Activated CD8-positive, alpha-beta memory T cell treated with anti-CD3 and anti-CD28 coated beads, Interleukin-2, amount 50 U/mL, for 4 hours (primary cell): ENCODE results near the gene VSTM1.
"Not testable (repeated sequence)": the region's sequence is repeated elsewhere in the genome, so short reads cannot be mapped to it uniquely, and the experiment has no call there.

Experiments
- DNase-seq: peaks from one replicate; pipeline ENCODE4 v3.0.0-alpha.2; 2020

Gene VSTM1

GRCh38 chr19:54063350-54064116 lies at the start of gene VSTM1:
Gene VSTM1 (minus strand): TSS chr19:54063897. CDS start chr19:54063777, 120 bp downstream.
- DNase-seq, result no peak

- no peak for DNase-seq
Observed at GRCh38 chr19:54109651-54110050, 46.0 kb upstream of the VSTM1 start.

- no peak for DNase-seq
Observed at GRCh38 chr19:54108496-54108895, 44.8 kb upstream of the VSTM1 start.

- no peak for DNase-seq
Observed at GRCh38 chr19:54107876-54108490, 44.3 kb upstream of the VSTM1 start.

GRCh38 chr19:54106716-54107115 lies 43.0 kb upstream of the VSTM1 start:
- peak; percentile 13 for DNase-seq

- no peak for DNase-seq
Observed at GRCh38 chr19:54105796-54106195, 42.1 kb upstream of the VSTM1 start.

- DNase-seq, result no peak
Observed at GRCh38 chr19:54104998-54105715, 41.5 kb upstream of the VSTM1 start.

GRCh38 chr19:54102421-54103169 lies 38.9 kb upstream of the VSTM1 start, which contains the start of gene NDUFA3:
Gene NDUFA3 (plus strand): TSS chr19:54102855. CDS start chr19:54102879, 24 bp downstream.
- DNase-seq, result peak; percentile 95

- DNase-seq, result no peak
Observed at GRCh38 chr19:54100561-54100960, 36.9 kb upstream of the VSTM1 start, which contains the start of gene OSCAR. Gene OSCAR (minus strand): TSS chr19:54100803. CDS start chr19:54100792, 11 bp downstream.

- DNase-seq, result not testable (repeated sequence)
Observed at GRCh38 chr19:54099903-54100255, 36.2 kb upstream of the VSTM1 start.

- DNase-seq, result no peak
Observed at GRCh38 chr19:54099190-54099902, 35.6 kb upstream of the VSTM1 start.

GRCh38 chr19:54096617-54097106 lies 33.0 kb upstream of the VSTM1 start:
- no peak for DNase-seq

- peak; percentile 58 for DNase-seq
Observed at GRCh38 chr19:54095859-54096616, 32.3 kb upstream of the VSTM1 start.

- DNase-seq, result no peak
Observed at GRCh38 chr19:54095136-54095858, 31.6 kb upstream of the VSTM1 start.

GRCh38 chr19:54094426-54095000 lies 30.8 kb upstream of the VSTM1 start:
- DNase-seq, result no peak

- DNase-seq, result no peak
Observed at GRCh38 chr19:54084410-54084809, 20.7 kb upstream of the VSTM1 start.

- no peak for DNase-seq
Observed at GRCh38 chr19:54081032-54081431, 17.3 kb upstream of the VSTM1 start, which contains the start of gene TARM1. Gene TARM1 (minus strand): TSS chr19:54081365. CDS start chr19:54081340, 25 bp downstream.

- DNase-seq, result no peak
Observed at GRCh38 chr19:54077334-54077733, 13.6 kb upstream of the VSTM1 start.

- no peak for DNase-seq
Observed at GRCh38 chr19:54074851-54075250, 11.2 kb upstream of the VSTM1 start.

- no peak for DNase-seq
Observed at GRCh38 chr19:54073829-54074228, 10.1 kb upstream of the VSTM1 start.
